Choroid plexus epithelial cell (primary cell): ENCODE measurements around the gene CLEC4D.

ENCODE experiments used
- DNase-seq: peaks from one replicate; pipeline ENCODE4 v3.0.0-alpha.2; 2010; ENCODE audit warnings: low read depth
- H3K4me3 ChIP-seq: 2 replicates; pipeline ENCODE4 v1.5.1; 2011; ENCODE audit warnings: low read depth, mild to moderate bottlenecking, control low read depth, low read length, moderate library complexity
- CTCF ChIP-seq: conservative IDR thresholded peaks from 2 replicates; pipeline ENCODE4 v1.5.1; 2011; ENCODE audit warnings: low read depth, mild to moderate bottlenecking, control low read depth, inconsistent platforms, low read length, moderate library complexity

CLEC4D gene

DNA sequence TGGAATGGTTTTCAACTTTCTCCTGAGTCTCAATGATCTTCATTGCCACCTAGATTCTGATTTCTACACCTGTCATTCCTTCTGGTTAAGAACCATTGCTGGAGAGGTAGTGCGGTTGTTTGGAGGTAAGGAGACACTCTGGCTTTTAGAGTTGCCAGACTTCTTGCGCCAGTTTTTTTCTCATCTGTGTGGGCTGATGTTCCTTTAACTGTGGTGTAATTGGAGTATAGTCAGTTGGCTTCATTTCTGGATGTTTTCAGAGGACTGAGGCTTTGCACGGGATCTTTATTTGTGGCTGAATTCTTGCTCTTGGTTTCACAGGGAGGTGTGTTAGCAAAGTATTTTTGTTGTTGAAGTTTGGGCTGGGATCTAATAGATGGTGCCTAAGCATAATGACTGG lies 5.7 kb upstream of the CLEC4D start:
- TF ChIP-seq CTCF, result no peak
- no peak overlapping the region for H3K4me3 ChIP-seq
- DNase-seq, result no peak

GRCh38 chr12:8508223-8508622 lies 5.1 kb upstream of the CLEC4D start:
- DNase-seq, result no peak
- no peak for TF ChIP-seq CTCF
- no peak overlapping the region for H3K4me3 ChIP-seq

GRCh38 chr12:8508910-8509841 lies 4.1 kb upstream of the CLEC4D start:
- TF ChIP-seq CTCF, result no peak
- DNase-seq, result no peak
- no peak overlapping the region for H3K4me3 ChIP-seq

GRCh38 chr12:8517971-8518370 lies 4.7 kb downstream of the CLEC4D start:
- no peak for TF ChIP-seq CTCF
- DNase-seq, result no peak
- no peak overlapping the region for H3K4me3 ChIP-seq

GRCh38 chr12:8519171-8519570 lies 5.9 kb downstream of the CLEC4D start:
- H3K4me3 ChIP-seq, result no peak overlapping the region
- no peak for DNase-seq
- TF ChIP-seq CTCF, result no peak

DNA sequence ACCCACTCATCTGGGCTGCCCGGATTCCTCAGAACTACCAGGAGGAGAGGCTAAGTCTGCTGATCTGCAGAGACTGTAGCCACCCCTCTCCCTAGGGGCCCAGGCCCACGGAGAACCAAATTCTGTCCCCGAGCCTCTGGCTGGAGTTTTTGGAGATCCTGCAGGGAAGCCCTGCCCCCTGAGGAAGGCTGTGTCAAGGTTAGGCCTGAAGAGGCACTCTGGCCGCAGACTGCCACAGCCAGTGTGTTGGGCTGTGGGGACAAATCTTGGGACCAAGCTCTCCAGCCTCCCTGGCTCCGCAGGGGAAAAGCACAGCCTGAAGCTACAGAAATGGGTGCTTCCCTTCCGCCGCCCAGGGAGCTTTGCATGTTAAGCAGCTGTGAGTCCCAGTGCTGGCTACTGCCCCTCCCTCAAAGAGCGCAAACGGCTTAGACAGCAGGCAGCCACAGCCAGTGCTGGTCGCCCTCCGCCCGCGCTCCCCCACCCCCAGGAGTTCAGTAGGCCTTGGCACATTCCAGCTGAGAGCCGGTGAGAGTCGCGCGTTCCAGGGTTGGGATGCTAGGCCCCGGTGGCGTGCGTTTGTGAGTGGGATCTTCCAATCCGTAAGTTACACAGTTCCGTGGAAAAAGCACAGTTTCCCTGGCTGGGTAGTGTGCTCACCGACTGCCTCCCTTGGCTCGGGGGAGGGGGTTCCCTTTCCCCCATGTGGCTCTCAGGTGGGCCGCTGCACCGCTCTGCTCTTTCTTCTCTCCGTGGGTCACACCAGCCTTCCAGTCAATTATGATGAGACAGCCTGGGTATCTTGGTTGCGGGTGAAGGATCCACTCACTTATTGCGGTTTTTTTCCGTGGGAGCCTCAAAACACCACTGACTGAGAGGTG lies 14.2 kb downstream of the CLEC4D start:
- no peak for DNase-seq
- no peak for TF ChIP-seq CTCF
- H3K4me3 ChIP-seq, result no peak overlapping the region
